ENCODE measurements around the gene HERPUD1. TPM values are rescaled to one million over a fixed set of nuclear protein-coding genes. Genes with fewer than 3 reads are reported as not detected.
A peak's percentile ranks its signal among the peaks of the same experiment; 100 is the strongest.

The HERPUD1 gene
- total and polyA plus RNA-seq, 2 of the 13 experiments (the other 11 are each of a cell fraction or from before 2014, with no cell fraction given) = 96.2 to 323 TPM

DNA sequence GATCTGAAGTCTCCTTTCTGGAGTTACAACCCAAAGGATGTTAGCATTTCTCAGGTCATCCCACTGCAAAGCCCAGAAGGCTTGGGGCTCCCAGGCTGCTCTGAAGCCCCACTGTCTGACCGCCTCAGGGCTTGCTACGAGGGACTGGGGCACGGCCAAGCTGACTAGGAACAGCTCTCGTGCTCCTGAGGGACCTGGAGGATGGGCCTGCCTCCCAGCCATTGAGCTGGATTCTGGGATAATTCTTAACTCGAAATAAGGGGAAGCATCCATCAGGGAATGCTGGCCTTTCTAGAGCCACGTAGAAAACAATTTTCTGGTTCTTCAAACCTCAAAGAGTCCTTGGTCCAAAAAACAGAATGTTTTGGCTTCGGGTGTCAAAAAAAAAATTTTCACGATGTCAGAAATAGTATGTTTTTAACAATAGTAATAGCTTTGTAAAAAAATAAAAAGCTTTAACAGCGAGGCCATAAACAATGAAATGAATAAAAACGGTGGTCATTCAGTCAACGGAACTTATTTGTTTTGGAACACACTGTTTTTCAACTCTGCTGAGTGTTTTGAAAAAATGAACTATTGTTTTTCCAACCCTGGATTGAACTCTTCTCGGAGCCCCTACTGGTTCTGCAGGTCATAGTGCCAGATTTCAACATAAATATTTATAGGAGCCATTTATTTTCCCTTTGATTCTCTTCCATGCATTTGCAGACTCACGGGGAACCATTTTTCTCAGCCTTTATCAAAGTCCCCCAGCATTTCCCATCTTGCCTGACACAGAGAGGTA is 16.4 kb upstream of the HERPUD1 start:
- Histone ChIP-seq H2AFZ (ENCODE audit: low read length) (no peak overlapping the region), H3K27ac (ENCODE audit: extremely low read length, insufficient read depth, low read length) (no peak overlapping the region), H3K79me2 (ENCODE audit: insufficient read depth, low read length) (no peaks in the 10 kb centered on the region), H3K9ac (ENCODE audit: insufficient read depth, low read depth, low read length) (no peak overlapping the region), H3K36me3 (replicated peaks in 1 of 2; ENCODE audit: control insufficient read depth in 1 of 2, insufficient read depth in 2 of 2, low read length in 2 of 2) (no peaks in the 10 kb centered on the region), H3K9me3 (ENCODE audit: low read length) (no peaks in the 10 kb centered on the region), H3K4me1 (ENCODE audit: insufficient read depth, low read length) (peaks cover 88% of the 10 kb centered on the region), H3K27me3 (ENCODE audit: control insufficient read depth in 1 of 2, insufficient read depth in 2 of 2, low read length in 2 of 2) (peaks cover 0 to 7% of the 10 kb centered on the region in 2 experiments; a peak in 1 of 5 replicates), H3K4me2 (ENCODE audit: low read depth, low read length) (no peak overlapping the region), H3K4me3 (replicated peaks in 1 of 3; ENCODE audit: insufficient read depth in 1 of 3, low read depth in 2 of 3, low read length in 3 of 3) (no peak overlapping the region), H4K20me1 (ENCODE audit: insufficient read depth, low read length) (no peaks in the 10 kb centered on the region)
- CTCF ChIA-PET (ENCODE audit: low intra/inter-chr PET ratio, low total read pairs) = no interaction called here
- POLR2A ChIA-PET = interaction anchor here (0.6 to 1.7 kb wide), 2 partner anchors 16 to 54 kb away, joined by 3 to 11 read pairs; partner anchors contain the start of gene HERPUD1
- in situ Hi-C loops (cut with HindIII; ENCODE audit: extremely low pct_ligation_motif_present, low pct_unique_long_range_greater_than_20kb) = no loop called here
- no TSS peak for BruUV-seq (replicated peaks)
- ATAC-seq = no peak
- FAIRE-seq = no peak
- intact Hi-C loops (cut with micrococcal nuclease; ENCODE audit: unreplicated experiment) = no loop called here
- WGBS (ENCODE audit: low lambda C conversion rate) = 62% methylated on average over 13 of the region's 13 CpGs
- no peak for DNase-seq (ENCODE audit: low spot score)
- TF ChIP-seq ZNF530 (CRISPR knock-in tag; IDR thresholded peaks at IDR 0.05; ENCODE audit: low read depth) (no peak), MIXL1 (CRISPR knock-in tag; IDR thresholded peaks at IDR 0.05) (no peak), SOX5 (CRISPR knock-in tag; IDR thresholded peaks at IDR 0.05; ENCODE audit: borderline replicate concordance) (peak; percentile 61; the same call in 1 of the 2 replicates), HOXD1 (CRISPR knock-in tag; IDR thresholded peaks at IDR 0.05) (no peak), CHCHD3 (CRISPR knock-in tag; IDR thresholded peaks at IDR 0.05) (no peak), ZMYM2 (CRISPR knock-in tag; IDR thresholded peaks at IDR 0.05) (no peak), KMT2B (CRISPR knock-in tag; IDR thresholded peaks at IDR 0.05) (no peak), ZNF879 (CRISPR knock-in tag; IDR thresholded peaks at IDR 0.05) (no peak), SOX13 (IDR thresholded peaks at IDR 0.05) (no peak), SOX13 (CRISPR knock-in tag; conservative IDR thresholded peaks at IDR 0.05 in 1 of 2, IDR thresholded peaks at IDR 0.05 in 1 of 2) (peak in 1 of 2 experiments; percentile 50; a peak in 1 of 4 replicates), SALL1 (CRISPR knock-in tag; IDR thresholded peaks at IDR 0.05) (no peak), HCFC1 (IDR thresholded peaks at IDR 0.05; ENCODE audit: low read depth, low read length) (no peak), ZNF446 (CRISPR knock-in tag; IDR thresholded peaks at IDR 0.05) (no peak), SOX6 (IDR thresholded peaks at IDR 0.05) (no peak), SOX6 (CRISPR knock-in tag; IDR thresholded peaks at IDR 0.05) (0 out of 2 replicates have a peak, but pooled peaks have one; percentile 18), ZNF878 (CRISPR knock-in tag; IDR thresholded peaks at IDR 0.05) (no peak), ATAD3A (CRISPR knock-in tag; IDR thresholded peaks at IDR 0.05) (no peak)
- TF ChIP-seq, protein P1, sequence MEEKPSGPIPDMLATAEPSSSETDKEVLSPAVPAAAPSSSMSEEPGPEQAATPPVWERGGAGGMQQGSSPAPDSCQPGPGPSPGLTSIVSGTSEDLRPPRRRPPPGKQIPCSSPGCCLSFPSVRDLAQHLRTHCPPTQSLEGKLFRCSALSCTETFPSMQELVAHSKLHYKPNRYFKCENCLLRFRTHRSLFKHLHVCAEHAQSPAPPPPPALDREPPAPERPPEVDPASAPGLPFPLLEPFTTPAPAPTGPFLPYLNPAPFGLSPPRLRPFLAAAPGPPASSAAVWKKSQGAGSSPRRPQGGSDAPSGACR (CRISPR knock-in tag; IDR thresholded peaks at IDR 0.05) = no peak
- TF ChIP-seq, protein P2, sequence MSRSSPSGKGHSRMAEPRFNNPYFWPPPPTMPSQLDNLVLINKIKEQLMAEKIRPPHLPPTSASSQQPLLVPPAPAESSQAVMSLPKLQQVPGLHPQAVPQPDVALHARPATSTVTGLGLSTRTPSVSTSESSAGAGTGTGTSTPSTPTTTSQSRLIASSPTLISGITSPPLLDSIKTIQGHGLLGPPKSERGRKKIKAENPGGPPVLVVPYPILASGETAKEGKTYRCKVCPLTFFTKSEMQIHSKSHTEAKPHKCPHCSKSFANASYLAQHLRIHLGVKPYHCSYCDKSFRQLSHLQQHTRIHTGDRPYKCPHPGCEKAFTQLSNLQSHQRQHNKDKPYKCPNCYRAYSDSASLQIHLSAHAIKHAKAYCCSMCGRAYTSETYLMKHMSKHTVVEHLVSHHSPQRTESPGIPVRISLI (CRISPR knock-in tag; IDR thresholded peaks at IDR 0.05; ENCODE audit: borderline replicate concordance) = no peak
- TF ChIP-seq, protein P3, sequence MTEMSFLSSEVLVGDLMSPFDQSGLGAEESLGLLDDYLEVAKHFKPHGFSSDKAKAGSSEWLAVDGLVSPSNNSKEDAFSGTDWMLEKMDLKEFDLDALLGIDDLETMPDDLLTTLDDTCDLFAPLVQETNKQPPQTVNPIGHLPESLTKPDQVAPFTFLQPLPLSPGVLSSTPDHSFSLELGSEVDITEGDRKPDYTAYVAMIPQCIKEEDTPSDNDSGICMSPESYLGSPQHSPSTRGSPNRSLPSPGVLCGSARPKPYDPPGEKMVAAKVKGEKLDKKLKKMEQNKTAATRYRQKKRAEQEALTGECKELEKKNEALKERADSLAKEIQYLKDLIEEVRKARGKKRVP (CRISPR knock-in tag; IDR thresholded peaks at IDR 0.05) = no peak
- TF ChIP-seq, protein P4, sequence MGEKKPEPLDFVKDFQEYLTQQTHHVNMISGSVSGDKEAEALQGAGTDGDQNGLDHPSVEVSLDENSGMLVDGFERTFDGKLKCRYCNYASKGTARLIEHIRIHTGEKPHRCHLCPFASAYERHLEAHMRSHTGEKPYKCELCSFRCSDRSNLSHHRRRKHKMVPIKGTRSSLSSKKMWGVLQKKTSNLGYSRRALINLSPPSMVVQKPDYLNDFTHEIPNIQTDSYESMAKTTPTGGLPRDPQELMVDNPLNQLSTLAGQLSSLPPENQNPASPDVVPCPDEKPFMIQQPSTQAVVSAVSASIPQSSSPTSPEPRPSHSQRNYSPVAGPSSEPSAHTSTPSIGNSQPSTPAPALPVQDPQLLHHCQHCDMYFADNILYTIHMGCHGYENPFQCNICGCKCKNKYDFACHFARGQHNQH (CRISPR knock-in tag; IDR thresholded peaks at IDR 0.05) = no peak
- TF ChIP-seq, protein P5, sequence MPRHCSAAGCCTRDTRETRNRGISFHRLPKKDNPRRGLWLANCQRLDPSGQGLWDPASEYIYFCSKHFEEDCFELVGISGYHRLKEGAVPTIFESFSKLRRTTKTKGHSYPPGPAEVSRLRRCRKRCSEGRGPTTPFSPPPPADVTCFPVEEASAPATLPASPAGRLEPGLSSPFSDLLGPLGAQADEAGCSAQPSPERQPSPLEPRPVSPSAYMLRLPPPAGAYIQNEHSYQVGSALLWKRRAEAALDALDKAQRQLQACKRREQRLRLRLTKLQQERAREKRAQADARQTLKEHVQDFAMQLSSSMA (CRISPR knock-in tag; IDR thresholded peaks at IDR 0.05) = no peak
